Measurements from ENCODE around the gene EIF4G3. TPM values are rescaled to one million over a fixed set of nuclear protein-coding genes. Genes with fewer than 3 reads are reported as not detected.

EIF4G3 gene
- total RNA-seq, 1 experiment from 2014 or later = 39.9 TPM

DNA sequence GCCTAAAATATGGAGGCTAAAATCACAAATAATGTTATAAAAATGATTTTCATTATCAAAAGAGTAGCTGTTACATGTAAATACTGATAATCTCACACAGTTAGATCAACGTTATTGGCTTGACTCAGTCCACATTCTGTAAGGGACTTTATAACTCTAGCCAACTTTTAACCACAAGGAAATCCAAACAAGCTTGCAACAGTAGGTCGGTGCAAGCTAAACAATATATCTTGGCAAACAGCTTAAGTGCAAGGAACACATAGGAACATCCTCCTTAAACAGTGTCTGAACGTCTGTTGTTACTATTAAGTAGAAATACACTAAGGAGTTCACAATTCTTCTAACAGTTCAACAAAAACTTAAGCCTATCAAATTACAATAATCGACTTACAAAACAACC lies 126.7 kb downstream of the EIF4G3 start:
- Mint-ChIP-seq H3K27me3 (ENCODE audit: unreplicated experiment) (no peaks in the 10 kb centered on the region), H3K36me3 (ENCODE audit: insufficient read depth, unreplicated experiment) (no peaks in the 10 kb centered on the region), H3K9me3 (ENCODE audit: low read depth, unreplicated experiment) (no peaks in the 10 kb centered on the region), H3K27ac (ENCODE audit: unreplicated experiment) (no peak overlapping the region), H3K4me3 (ENCODE audit: low read depth, unreplicated experiment) (no peak overlapping the region), H3K4me1 (ENCODE audit: low read depth, unreplicated experiment) (no peaks in the 10 kb centered on the region)
- DNase-seq = no peak
- BruUV-seq (replicated peaks) = no TSS peak
- intact Hi-C loops (cut with micrococcal nuclease; ENCODE audit: unreplicated experiment) = no loop called here
- CTCF ChIA-PET = no interaction called here
- TF ChIP-seq, protein P1, sequence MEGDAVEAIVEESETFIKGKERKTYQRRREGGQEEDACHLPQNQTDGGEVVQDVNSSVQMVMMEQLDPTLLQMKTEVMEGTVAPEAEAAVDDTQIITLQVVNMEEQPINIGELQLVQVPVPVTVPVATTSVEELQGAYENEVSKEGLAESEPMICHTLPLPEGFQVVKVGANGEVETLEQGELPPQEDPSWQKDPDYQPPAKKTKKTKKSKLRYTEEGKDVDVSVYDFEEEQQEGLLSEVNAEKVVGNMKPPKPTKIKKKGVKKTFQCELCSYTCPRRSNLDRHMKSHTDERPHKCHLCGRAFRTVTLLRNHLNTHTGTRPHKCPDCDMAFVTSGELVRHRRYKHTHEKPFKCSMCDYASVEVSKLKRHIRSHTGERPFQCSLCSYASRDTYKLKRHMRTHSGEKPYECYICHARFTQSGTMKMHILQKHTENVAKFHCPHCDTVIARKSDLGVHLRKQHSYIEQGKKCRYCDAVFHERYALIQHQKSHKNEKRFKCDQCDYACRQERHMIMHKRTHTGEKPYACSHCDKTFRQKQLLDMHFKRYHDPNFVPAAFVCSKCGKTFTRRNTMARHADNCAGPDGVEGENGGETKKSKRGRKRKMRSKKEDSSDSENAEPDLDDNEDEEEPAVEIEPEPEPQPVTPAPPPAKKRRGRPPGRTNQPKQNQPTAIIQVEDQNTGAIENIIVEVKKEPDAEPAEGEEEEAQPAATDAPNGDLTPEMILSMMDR (IDR thresholded peaks at IDR 0.05; ENCODE audit: unreplicated experiment) = no peak

DNA sequence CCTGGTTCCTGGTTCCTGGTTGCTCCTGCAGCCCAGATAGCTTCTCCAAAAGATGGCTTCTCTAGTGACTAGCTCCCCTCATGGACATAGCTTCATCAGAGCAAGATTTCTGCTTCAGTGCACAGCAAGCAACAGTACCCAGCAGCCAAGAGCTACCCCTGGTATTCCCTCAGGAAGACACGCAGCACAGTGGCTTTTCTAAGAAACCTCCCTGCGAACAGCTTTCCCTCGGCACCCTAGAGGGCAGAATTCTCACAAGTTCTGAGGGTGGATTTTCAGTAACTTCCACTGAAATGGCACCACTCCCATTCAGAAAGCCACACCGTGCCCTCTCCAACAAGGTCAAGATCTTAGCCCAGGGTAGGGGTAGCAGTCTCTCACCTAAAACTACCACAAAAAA lies 128.2 kb downstream of the EIF4G3 start:
- H3K27ac Mint-ChIP-seq (ENCODE audit: unreplicated experiment) = no peak overlapping the region
- no peaks in the 10 kb centered on the region for H3K36me3 Mint-ChIP-seq (ENCODE audit: insufficient read depth, unreplicated experiment)
- BruUV-seq (replicated peaks) = no TSS peak

DNA sequence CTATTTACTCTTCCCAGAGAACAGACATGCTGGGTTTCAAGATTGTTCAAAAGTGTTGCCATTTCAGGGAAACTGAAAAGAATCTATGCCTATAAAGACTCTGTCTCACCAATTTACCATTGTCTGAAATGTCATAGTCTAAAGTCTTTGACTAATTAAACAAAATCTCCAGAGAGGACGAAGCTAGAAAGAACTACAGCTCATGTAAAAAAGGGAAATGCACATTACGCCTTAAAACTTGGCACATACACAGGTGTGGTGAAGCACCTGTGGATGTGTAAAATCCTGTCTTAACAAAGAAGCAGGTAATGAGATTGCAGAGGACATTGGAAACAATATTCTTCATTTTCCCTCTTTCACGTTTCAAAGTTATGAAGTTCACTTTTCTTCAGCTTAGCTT lies 130.6 kb downstream of the EIF4G3 start:
- DNase-seq = no peak
- H3K36me3 Mint-ChIP-seq (ENCODE audit: insufficient read depth, unreplicated experiment) = no peaks in the 10 kb centered on the region
- TF ChIP-seq, protein P1 (IDR thresholded peaks at IDR 0.05; ENCODE audit: unreplicated experiment) = no peak
- H3K4me3 Mint-ChIP-seq (ENCODE audit: low read depth, unreplicated experiment) = no peak overlapping the region
- CTCF ChIA-PET = interaction anchor here (0.6 kb wide), 1 partner anchor 73 kb away, joined by 5 read pairs; no protein-coding TSS in a partner anchor
- no peak overlapping the region for H3K27ac Mint-ChIP-seq (ENCODE audit: unreplicated experiment)
- H3K4me1 Mint-ChIP-seq (ENCODE audit: low read depth, unreplicated experiment) = no peaks in the 10 kb centered on the region
- intact Hi-C loops (cut with micrococcal nuclease; ENCODE audit: unreplicated experiment) = no loop called here
- no peaks in the 10 kb centered on the region for H3K9me3 Mint-ChIP-seq (ENCODE audit: low read depth, unreplicated experiment)
- BruUV-seq (replicated peaks) = no TSS peak
- H3K27me3 Mint-ChIP-seq (ENCODE audit: unreplicated experiment) = no peaks in the 10 kb centered on the region

More for the DNA sequence above, 128.2 kb downstream of the EIF4G3 start:
- Mint-ChIP-seq H3K4me1 (ENCODE audit: low read depth, unreplicated experiment) (no peaks in the 10 kb centered on the region), H3K9me3 (ENCODE audit: low read depth, unreplicated experiment) (no peaks in the 10 kb centered on the region), H3K4me3 (ENCODE audit: low read depth, unreplicated experiment) (no peak overlapping the region), H3K27me3 (ENCODE audit: unreplicated experiment) (no peaks in the 10 kb centered on the region)
- CTCF ChIA-PET = no interaction called here
- intact Hi-C loops (cut with micrococcal nuclease; ENCODE audit: unreplicated experiment) = no loop called here
- DNase-seq = no peak
- TF ChIP-seq, protein P1 (IDR thresholded peaks at IDR 0.05; ENCODE audit: unreplicated experiment) = no peak

DNA sequence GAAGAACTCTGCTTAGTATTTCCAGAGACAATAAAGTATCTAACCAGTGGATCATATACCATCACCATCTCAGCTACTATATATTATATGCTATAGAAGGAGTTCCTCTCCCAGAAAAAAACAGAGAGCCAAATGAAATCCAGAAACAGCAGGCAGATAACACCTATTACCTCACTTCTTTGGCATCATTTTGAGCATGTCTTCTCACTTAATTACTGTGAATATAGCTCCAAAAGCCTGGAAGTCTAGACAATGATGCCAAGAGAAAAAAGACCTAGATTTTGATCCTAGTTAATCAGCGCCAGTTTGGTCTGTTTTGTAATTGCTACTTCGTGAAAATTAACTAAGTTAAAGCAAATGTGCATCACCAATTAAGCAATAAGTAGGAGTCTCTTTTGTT lies 131.3 kb downstream of the EIF4G3 start:
- no peaks in the 10 kb centered on the region for H3K4me1 Mint-ChIP-seq (ENCODE audit: low read depth, unreplicated experiment)
- intact Hi-C loops (cut with micrococcal nuclease; ENCODE audit: unreplicated experiment) = no loop called here
- H3K27me3 Mint-ChIP-seq (ENCODE audit: unreplicated experiment) = no peaks in the 10 kb centered on the region

More for the DNA sequence above, 131.3 kb downstream of the EIF4G3 start:
- no peak overlapping the region for H3K4me3 Mint-ChIP-seq (ENCODE audit: low read depth, unreplicated experiment)
- no peaks in the 10 kb centered on the region for H3K36me3 Mint-ChIP-seq (ENCODE audit: insufficient read depth, unreplicated experiment)
- TF ChIP-seq, protein P1 (IDR thresholded peaks at IDR 0.05; ENCODE audit: unreplicated experiment) = no peak
- no peak overlapping the region for H3K27ac Mint-ChIP-seq (ENCODE audit: unreplicated experiment)
- CTCF ChIA-PET = interaction anchor here (0.7 kb wide), 1 partner anchor 15 kb away, joined by 4 read pairs; no protein-coding TSS in a partner anchor
- no peak for DNase-seq
- no TSS peak for BruUV-seq (replicated peaks)
- no peaks in the 10 kb centered on the region for H3K9me3 Mint-ChIP-seq (ENCODE audit: low read depth, unreplicated experiment)
